Prostate gland (tissue), 2 donors: ENCODE results near the gene RNF121. TPM values are rescaled to one million over a fixed set of nuclear protein-coding genes. Genes with fewer than 3 reads are reported as not detected.

ENCODE experiments used
- DNase-seq: peaks from one replicate; pipeline ENCODE4 v3.0.0-alpha.2; 2019; ENCODE audit warnings: low spot score
- H3K27ac ChIP-seq, 2 donors: fragments of 200-600 bp; sonication (generic); 2 replicates each; pipeline ENCODE4 v1.5.1; 2017 to 2019
- H3K27me3 ChIP-seq: fragments of 200-600 bp; sonication (generic); replicated peaks from 2 replicates; pipeline ENCODE4 v1.5.1; 2019; ENCODE audit not compliant: insufficient read depth
- H3K36me3 ChIP-seq, 2 donors: fragments of 200-600 bp; sonication (generic); 1 replicate in 1 of 2; 2 replicates in 1 of 2; pipeline versions ENCODE4 v1.5.1 to v1.8.1; 2017 to 2019
- H3K4me1 ChIP-seq: fragments of 200-600 bp; sonication (generic); replicated peaks from 2 replicates; pipeline ENCODE4 v1.5.1; 2019
- H3K4me3 ChIP-seq, 2 donors: fragments of 200-600 bp; sonication (generic); 2 replicates each; pipeline ENCODE4 v1.5.1; 2017 to 2019
- H3K9me3 ChIP-seq: fragments of 200-600 bp; sonication (generic); 2 replicates; pipeline ENCODE4 v1.5.1; 2017
- POLR2A ChIP-seq: fragments of 450-650 bp; IDR thresholded peaks from one replicate; pipeline ENCODE4 v1.6.1; 2016; ENCODE audit warnings: antibody characterized with exemption, mild to moderate bottlenecking
- POLR2AphosphoS5 ChIP-seq: sonication (generic); formaldehyde crosslinking; IDR thresholded peaks from one replicate; pipeline ENCODE4 v1.6.1; 2017; ENCODE audit warnings: antibody characterized with exemption
- WGBS: methylation state at CpG from one replicate; pipeline ENCODE4 v1.1.5; 2018; 5-methylcytosine and 5-hydroxymethylcytosine counted together
- intact Hi-C: fragments of 100-400 bp; cut with DNase I; formaldehyde crosslinking; loops from one replicate; pipeline ENCODE4 v1.14.2; 2022
- total RNA-seq, 2 donors: library from RNA; depleted of rRNA; stranded (reverse); fragments of >200 nt; gene quantifications; one replicate each; pipeline ENCODE4 v1.1.0, GENCODE V29; 2016
- TF ChIP-seq, protein P1 (sequence below), 4 experiments: fragments of 200-600 bp in 2 of 4; fragments of 450-650 bp in 2 of 4; sonication (generic) in 2 of 4; IDR thresholded peaks; 1 replicate in 3 of 4; 2 replicates in 1 of 4; pipeline ENCODE4 v1.5.1; 2016 to 2019; ENCODE audit warnings: antibody characterized with exemption in 4 of 4, mild to moderate bottlenecking in 2 of 4, moderate library complexity in 2 of 4

The RNF121 gene
- total RNA-seq, 2 donors from 2014 or later: 32.4 to 48.0 TPM

DNA sequence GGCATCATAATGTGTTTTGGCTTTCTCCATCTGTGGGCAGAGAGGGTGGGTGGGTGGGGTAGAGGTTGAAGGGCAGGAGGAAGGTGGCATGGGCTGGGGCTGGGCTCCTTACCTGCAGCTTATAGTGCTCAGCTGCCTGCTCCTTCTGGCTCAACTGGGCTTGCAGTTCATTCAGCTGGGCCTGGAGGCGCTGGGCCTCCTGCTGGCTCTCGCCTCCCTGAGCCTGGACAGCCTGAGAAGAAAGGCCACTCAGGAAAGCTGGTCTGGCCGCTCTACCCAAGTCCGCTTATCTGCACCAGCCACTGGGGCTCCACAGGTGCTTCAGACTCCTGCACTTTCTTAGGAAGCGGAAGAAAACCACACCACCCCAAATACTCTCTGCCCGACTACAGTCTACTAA lies 80.3 kb downstream of the RNF121 start:
- no peak overlapping the region for H3K27ac ChIP-seq
- no peaks in the 10 kb centered on the region for H3K27me3 ChIP-seq
- peaks cover 15% of the 10 kb centered on the region for H3K4me1 ChIP-seq
- no peak overlapping the region for H3K4me3 ChIP-seq
- WGBS: 93% methylated on average over 6 of the region's 6 CpGs
- H3K9me3 ChIP-seq: no peaks in the 10 kb centered on the region
- peaks cover 59 to 70% of the 10 kb centered on the region in 2 donors for H3K36me3 ChIP-seq
- DNase-seq: no peak
- intact Hi-C loops: no loop called here
- TF ChIP-seq, protein P1, sequence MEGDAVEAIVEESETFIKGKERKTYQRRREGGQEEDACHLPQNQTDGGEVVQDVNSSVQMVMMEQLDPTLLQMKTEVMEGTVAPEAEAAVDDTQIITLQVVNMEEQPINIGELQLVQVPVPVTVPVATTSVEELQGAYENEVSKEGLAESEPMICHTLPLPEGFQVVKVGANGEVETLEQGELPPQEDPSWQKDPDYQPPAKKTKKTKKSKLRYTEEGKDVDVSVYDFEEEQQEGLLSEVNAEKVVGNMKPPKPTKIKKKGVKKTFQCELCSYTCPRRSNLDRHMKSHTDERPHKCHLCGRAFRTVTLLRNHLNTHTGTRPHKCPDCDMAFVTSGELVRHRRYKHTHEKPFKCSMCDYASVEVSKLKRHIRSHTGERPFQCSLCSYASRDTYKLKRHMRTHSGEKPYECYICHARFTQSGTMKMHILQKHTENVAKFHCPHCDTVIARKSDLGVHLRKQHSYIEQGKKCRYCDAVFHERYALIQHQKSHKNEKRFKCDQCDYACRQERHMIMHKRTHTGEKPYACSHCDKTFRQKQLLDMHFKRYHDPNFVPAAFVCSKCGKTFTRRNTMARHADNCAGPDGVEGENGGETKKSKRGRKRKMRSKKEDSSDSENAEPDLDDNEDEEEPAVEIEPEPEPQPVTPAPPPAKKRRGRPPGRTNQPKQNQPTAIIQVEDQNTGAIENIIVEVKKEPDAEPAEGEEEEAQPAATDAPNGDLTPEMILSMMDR (IDR thresholded peaks at IDR 0.05): no peak
- TF ChIP-seq POLR2AphosphoS5: no peak
- TF ChIP-seq POLR2A: no peak

DNA sequence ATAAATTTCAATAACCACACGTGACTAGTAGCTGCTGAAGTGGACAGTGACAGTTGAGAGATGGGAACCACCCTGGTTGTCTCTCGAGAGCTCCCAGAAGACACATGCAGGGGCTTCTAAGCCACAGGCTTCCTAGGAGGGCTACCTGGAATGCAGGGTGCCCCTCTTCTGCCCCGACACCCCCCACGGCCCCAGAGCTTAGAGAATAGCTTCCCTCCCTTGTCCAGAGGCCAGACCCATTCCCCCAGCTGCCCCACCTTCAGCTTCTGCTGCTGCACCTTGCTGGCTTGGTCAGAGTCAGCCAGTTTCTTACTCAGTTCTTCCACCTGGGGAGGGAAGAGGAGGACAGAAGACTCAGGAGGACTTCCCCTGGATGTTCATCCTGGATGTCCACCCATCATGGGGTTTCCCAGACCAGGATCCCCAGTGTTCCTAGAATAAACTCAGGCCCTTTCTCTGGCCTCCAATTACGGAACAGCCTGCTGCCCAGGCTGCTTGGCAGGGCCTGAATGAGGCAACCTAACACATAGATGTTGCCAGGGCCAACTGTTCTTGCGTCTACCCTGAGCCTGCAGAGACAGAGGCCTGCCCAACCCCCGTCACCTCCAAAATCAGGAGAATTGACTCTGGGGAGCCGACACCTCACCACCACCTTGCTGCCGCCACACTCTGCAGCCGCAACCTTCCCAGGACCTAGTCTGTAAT lies 81.8 kb downstream of the RNF121 start:
- H3K9me3 ChIP-seq: no peaks in the 10 kb centered on the region
- intact Hi-C loops: loop anchor here (10.0 kb wide), 1 partner anchor 224 kb away; no protein-coding TSS in a partner anchor
- H3K4me1 ChIP-seq: peaks cover 17% of the 10 kb centered on the region
- no peak overlapping the region for H3K4me3 ChIP-seq
- WGBS: 69% methylated on average over 10 of the region's 10 CpGs
- TF ChIP-seq, protein P1 (IDR thresholded peaks at IDR 0.05): no peak
- TF ChIP-seq POLR2A: no peak
- no peaks in the 10 kb centered on the region for H3K27me3 ChIP-seq
- DNase-seq: no peak
- H3K27ac ChIP-seq: no peak overlapping the region
- peaks cover 59 to 68% of the 10 kb centered on the region in 2 donors for H3K36me3 ChIP-seq

DNA sequence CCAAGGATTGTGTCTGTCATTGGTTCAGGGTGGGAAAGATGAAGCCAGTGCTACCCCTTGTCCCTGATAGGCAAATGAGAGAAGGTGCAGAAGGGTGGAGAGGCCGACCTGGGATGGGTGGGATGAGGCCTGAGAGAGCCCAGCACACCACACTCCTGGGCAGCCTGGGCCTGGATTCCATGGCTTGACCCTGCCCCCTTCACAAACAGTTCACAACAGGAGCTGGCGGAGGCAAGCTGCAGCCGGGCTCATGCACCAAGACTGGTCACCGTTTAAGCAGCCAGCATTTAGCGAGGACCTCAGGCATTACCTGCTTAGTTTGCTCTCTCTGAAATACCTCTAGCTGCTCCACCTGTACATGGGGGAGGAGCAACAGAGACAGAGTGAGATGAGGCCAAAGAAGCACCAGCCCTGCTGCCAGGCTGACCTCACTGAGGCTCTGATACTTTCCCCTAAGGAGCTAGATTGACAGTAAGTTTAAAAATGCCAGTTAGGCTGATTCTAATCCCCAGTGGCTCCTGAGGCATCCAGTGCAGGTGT lies 83.3 kb downstream of the RNF121 start:
- H3K4me3 ChIP-seq: no peak overlapping the region
- peaks cover 63% of the 10 kb centered on the region in 2 donors for H3K36me3 ChIP-seq
- peak overlapping the region in 1 of 2 donors; percentile 59 for H3K27ac ChIP-seq
- no peaks in the 10 kb centered on the region for H3K9me3 ChIP-seq
- intact Hi-C loops: loop anchor here (2.0 to 10.0 kb wide), 2 partner anchors 35 to 223 kb away; no protein-coding TSS in a partner anchor
- no peaks in the 10 kb centered on the region for H3K27me3 ChIP-seq
- no peak for DNase-seq
- peaks cover 17% of the 10 kb centered on the region for H3K4me1 ChIP-seq
- 74% methylated on average over 5 of the region's 5 CpGs for WGBS
- TF ChIP-seq, protein P1 (IDR thresholded peaks at IDR 0.05): no peak
- TF ChIP-seq POLR2AphosphoS5 (no peak), POLR2A (no peak)

DNA sequence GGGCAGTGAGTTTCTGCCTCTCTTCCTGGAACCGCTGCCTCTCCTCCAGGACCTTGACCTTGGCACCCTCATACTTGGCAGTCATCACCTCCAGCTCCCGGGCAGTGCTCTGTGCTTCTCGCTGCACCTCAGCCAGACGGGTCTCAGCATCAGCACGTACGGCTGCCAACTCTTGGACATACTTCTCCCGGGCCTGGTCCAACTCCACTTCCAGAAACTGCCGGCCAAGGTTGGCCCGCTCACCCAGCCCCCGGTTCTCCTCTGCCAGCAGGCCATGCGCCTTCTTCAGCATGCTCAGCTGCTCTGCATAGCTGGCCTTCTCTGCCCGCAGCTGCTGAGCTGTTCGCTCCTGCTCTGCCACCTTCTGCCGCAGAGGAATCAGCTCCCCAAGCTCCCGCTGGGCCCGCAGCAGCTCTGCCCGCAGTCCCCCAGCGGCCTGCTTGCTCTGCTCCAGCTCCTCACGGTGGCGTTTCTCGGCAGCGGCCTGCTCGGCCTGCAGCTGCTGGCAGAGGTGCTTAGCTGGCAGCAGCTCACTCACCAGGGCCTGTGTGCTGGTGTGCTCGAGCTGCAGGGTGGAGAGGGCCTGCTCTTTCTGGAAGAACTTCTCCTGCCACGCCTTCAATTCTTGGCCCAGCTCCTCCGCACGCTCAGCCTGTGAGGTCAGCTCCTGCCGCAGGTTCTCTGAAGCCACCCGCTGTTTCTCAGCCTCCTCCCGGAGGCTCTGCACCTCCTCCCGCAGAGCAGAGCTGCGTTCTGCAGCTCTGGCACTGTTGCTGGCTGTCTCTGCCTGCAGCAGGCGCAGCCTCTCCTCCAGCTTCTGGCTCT lies 84.3 kb downstream of the RNF121 start:
- H3K27ac ChIP-seq: peak overlapping the region; percentile 12 to 59
- intact Hi-C loops: loop anchor here (2.0 to 10.0 kb wide), 2 partner anchors 36 to 222 kb away; no protein-coding TSS in a partner anchor
- no peak overlapping the region for H3K4me3 ChIP-seq
- TF ChIP-seq POLR2A: no peak
- TF ChIP-seq POLR2AphosphoS5: peak; percentile 64
- TF ChIP-seq, protein P1 (IDR thresholded peaks at IDR 0.05): no peak
- DNase-seq: peak; percentile 79
- 31% methylated on average over 32 of the region's 33 CpGs for WGBS
- H3K9me3 ChIP-seq: no peaks in the 10 kb centered on the region
- peaks cover 17% of the 10 kb centered on the region for H3K4me1 ChIP-seq
- H3K36me3 ChIP-seq: peaks cover 61 to 65% of the 10 kb centered on the region in 2 donors
- H3K27me3 ChIP-seq: no peaks in the 10 kb centered on the region
